AG04449 (cell line): ENCODE data around the gene ITPRID1.
"Not testable (repeated sequence)": the region's sequence is repeated elsewhere in the genome, so short reads cannot be mapped to it uniquely, and the experiment has no call there.

Source experiments
- CTCF ChIA-PET: fragments of 350-600 bp; formaldehyde crosslinking; extraction: SDS; loops from one replicate; lab custom pipeline; 2021; ENCODE audit warnings: antibody characterized with exemption; lab: Yijun Ruan, JAX
- POLR2A ChIA-PET: fragments of 400-600, 350-600 bp; formaldehyde crosslinking; extraction: SDS; loops from one replicate; lab custom pipeline; 2020; ENCODE audit warnings: antibody characterized with exemption, inconsistent platforms; lab: Yijun Ruan, JAX
- DNase-seq: peaks from one replicate; pipeline ENCODE4 v3.0.0-alpha.2; 2010; ENCODE audit warnings: low read depth, low spot score
- H3K4me3 ChIP-seq: 2 replicates; pipeline ENCODE4 v1.5.1; 2011; ENCODE audit warnings: low read depth, mild to moderate bottlenecking, control low read depth, low read length
- TF ChIP-seq, protein P1 (sequence below): IDR thresholded peaks from one replicate; pipeline ENCODE4 v1.5.1; 2011; ENCODE audit warnings: mild to moderate bottlenecking, moderate library complexity, low read length, control low read depth, inconsistent platforms; ENCODE audit not compliant: insufficient read depth; ENCODE audit errors: missing control alignments

ITPRID1 gene

DNA sequence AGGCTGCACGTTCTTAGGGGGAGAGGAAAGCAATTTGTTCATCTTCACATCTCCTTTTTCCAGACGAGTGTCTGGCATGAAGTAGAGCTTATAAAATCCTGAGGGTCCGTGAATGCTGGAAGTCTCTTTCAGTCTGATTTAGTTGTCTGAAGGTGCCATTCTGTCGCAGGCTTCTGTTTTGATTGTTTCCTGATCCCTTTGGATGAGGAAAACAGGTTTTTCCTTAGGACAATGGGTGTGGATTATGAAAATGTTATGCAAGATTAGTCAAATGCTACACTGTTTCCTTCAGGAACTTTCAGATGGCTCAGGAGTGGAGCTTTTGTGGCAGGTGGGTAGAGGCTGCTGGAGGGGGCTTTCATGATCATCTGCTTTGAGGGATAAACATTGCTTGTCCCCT lies at the start of gene ITPRID1:
TSS of gene ITPRID1 (plus strand) at position 301 of the 400 bp plus-strand sequence. CDS start 38,935 bp downstream, outside the sequence.
- POLR2A ChIA-PET, result no interaction called here
- DNase-seq, result no peak
- TF ChIP-seq, protein P1, sequence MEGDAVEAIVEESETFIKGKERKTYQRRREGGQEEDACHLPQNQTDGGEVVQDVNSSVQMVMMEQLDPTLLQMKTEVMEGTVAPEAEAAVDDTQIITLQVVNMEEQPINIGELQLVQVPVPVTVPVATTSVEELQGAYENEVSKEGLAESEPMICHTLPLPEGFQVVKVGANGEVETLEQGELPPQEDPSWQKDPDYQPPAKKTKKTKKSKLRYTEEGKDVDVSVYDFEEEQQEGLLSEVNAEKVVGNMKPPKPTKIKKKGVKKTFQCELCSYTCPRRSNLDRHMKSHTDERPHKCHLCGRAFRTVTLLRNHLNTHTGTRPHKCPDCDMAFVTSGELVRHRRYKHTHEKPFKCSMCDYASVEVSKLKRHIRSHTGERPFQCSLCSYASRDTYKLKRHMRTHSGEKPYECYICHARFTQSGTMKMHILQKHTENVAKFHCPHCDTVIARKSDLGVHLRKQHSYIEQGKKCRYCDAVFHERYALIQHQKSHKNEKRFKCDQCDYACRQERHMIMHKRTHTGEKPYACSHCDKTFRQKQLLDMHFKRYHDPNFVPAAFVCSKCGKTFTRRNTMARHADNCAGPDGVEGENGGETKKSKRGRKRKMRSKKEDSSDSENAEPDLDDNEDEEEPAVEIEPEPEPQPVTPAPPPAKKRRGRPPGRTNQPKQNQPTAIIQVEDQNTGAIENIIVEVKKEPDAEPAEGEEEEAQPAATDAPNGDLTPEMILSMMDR, result no peak
- CTCF ChIA-PET, result no interaction called here
- no peak within 1 kb of the TSS for H3K4me3 ChIP-seq

DNA sequence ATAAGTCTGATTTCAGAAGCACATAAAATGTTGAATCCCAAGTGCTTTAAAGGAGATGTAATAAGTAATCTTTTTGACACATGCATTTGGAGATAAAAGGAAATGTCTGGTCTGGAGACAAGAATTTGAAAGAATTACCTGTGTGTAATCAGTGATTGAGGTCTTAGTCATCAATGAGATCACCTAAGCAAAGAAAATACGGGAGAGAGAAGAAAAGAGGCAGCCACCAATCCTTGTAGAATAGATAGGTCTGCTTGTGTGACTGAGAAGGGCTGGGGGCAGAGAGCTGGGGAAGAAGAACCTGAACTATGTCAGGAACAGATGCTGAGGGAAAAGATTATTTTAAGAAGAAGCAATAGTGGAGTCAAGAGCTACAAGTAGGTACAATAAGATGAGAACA lies 49.3 kb upstream of the ITPRID1 start:
- DNase-seq, result no peak
- CTCF ChIA-PET, result no interaction called here
- POLR2A ChIA-PET, result no interaction called here
- H3K4me3 ChIP-seq, result no peak overlapping the region
- TF ChIP-seq, protein P1, result no peak

DNA sequence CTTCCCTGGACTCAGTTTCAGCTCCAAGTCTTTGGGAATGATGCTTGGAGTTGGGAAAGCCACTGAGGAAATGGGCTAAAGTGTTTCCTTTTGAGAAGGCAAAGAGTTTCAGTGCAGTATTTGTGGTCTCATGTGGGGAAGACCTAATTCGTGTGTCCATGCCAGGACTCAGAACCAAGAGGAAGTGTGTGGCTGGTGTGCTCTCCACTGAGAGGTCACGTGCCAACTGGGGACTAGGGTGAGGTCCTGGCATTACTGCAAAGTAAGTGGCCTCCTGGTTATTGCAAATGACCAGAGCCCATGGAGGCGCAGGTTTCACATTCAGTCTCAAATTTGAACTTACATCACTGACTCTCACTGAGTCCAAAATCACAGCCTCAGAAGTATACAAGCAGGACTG lies 48.6 kb upstream of the ITPRID1 start:
- TF ChIP-seq, protein P1, result no peak
- POLR2A ChIA-PET, result no interaction called here
- no peak for DNase-seq
- CTCF ChIA-PET, result no interaction called here
- H3K4me3 ChIP-seq, result no peak overlapping the region

GRCh38 chr7:31466036-31466435 lies 47.9 kb upstream of the ITPRID1 start:
- no peak overlapping the region for H3K4me3 ChIP-seq
- CTCF ChIA-PET, result interaction anchor here (0.9 kb wide), 1 partner anchor 24 kb away, joined by 3 read pairs; no protein-coding TSS in a partner anchor
- POLR2A ChIA-PET, result no interaction called here
- DNase-seq, result no peak
- TF ChIP-seq, protein P1, result no peak

- DNase-seq, H3K4me3 ChIP-seq, CTCF ChIA-PET, POLR2A ChIA-PET: not testable (repeated sequence)
Observed at GRCh38 chr7:31470883-31471282, 43.0 kb upstream of the ITPRID1 start.

- TF ChIP-seq, protein P1, result no peak
- no peak for DNase-seq
- ChIA-PET POLR2A (no interaction called here), CTCF (no interaction called here)
- no peak overlapping the region for H3K4me3 ChIP-seq
Observed at GRCh38 chr7:31475368-31475767, 38.5 kb upstream of the ITPRID1 start.

GRCh38 chr7:31476073-31476745 lies 37.7 kb upstream of the ITPRID1 start:
- no peak for DNase-seq
- POLR2A ChIA-PET, result no interaction called here
- H3K4me3 ChIP-seq, result no peak overlapping the region
- TF ChIP-seq, protein P1, result no peak
- CTCF ChIA-PET, result no interaction called here
